GM19395 (cell line): ENCODE results near the gene NLRP6.
A peak's percentile ranks its signal among the peaks of the same experiment; 100 is the strongest.
"Not testable (repeated sequence)": the region's sequence is repeated elsewhere in the genome, so short reads cannot be mapped to it uniquely, and the experiment has no call there.

Source experiments
- ATAC-seq: cut with Tn5 transposase; IDR thresholded peaks from one replicate; pipeline ENCODE4 v1.9.1; 2021; ENCODE audit warnings: mild to moderate bottlenecking, moderate library complexity; ENCODE audit not compliant: unreplicated experiment

NLRP6 gene

GRCh38 chr11:278001-278951 lies at the start of gene NLRP6:
Gene NLRP6 (plus strand): TSS chr11:278407. CDS start chr11:278570, 163 bp downstream.
- ATAC-seq: no peak

- no peak for ATAC-seq
Measured at GRCh38 chr11:230431-230830, 47.8 kb upstream of the NLRP6 start.

- ATAC-seq: no peak
Measured at GRCh38 chr11:232783-233565, 45.2 kb upstream of the NLRP6 start.

- ATAC-seq: no peak
Measured at GRCh38 chr11:235180-235579, 43.0 kb upstream of the NLRP6 start.

- ATAC-seq: peak; percentile 16
Measured at GRCh38 chr11:235609-235996, 42.6 kb upstream of the NLRP6 start.

- ATAC-seq: peak; percentile 82
Measured at GRCh38 chr11:235997-236773, 42.0 kb upstream of the NLRP6 start, which contains the start of gene SIRT3. Gene SIRT3 (minus strand): TSS chr11:236342. CDS start chr11:236328, 14 bp downstream.

- ATAC-seq: peak; percentile 76
Measured at GRCh38 chr11:236774-237767, 41.1 kb upstream of the NLRP6 start, which contains the start of gene PSMD13. Gene PSMD13 (plus strand): TSS chr11:236976. CDS start chr11:237050, 74 bp downstream.

GRCh38 chr11:238346-238745 lies 39.9 kb upstream of the NLRP6 start:
- not testable (repeated sequence) for ATAC-seq

- no peak for ATAC-seq
Measured at GRCh38 chr11:240315-240714, 37.9 kb upstream of the NLRP6 start.

GRCh38 chr11:241634-242033 lies 36.6 kb upstream of the NLRP6 start:
- ATAC-seq: no peak

- ATAC-seq: no peak
Measured at GRCh38 chr11:244376-244775, 33.8 kb upstream of the NLRP6 start.

GRCh38 chr11:249062-249461 lies 29.1 kb upstream of the NLRP6 start:
- ATAC-seq: no peak

- no peak for ATAC-seq
Measured at GRCh38 chr11:250274-250673, 27.9 kb upstream of the NLRP6 start.

DNA sequence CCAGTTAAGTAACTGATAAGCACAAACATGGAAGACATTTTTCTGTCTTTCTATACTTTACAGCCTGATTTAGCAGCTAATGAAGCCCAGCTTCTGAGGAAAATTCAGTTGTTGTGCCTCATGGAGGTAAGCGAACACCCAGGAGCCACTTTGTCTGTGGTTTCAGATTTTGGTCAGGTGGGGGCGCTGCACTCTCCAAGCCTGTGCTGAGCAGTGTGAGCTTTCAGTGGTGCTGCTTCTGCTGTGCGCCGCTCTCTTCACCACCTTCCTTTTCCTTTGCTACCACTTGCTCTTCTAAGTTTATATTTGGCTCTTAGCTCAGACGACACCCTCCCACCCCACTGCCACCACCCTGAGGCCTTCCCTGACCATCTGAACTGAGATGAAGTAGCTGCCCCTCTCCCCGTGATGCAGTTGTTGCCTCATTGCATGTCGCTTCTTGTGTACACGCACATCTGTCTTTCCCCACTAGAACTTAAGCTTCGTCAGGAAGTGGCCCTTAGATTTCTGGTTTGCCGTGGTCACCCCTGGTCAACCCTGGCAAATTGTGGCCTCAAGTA lies 27.4 kb upstream of the NLRP6 start:
- no peak for ATAC-seq

GRCh38 chr11:251550-251949 lies 26.7 kb upstream of the NLRP6 start:
- ATAC-seq: no peak

GRCh38 chr11:252666-253065 lies 25.5 kb upstream of the NLRP6 start:
- no peak for ATAC-seq

- no peak for ATAC-seq
Measured at GRCh38 chr11:253160-253885, 24.9 kb upstream of the NLRP6 start.

- no peak for ATAC-seq
Measured at GRCh38 chr11:253886-254270, 24.3 kb upstream of the NLRP6 start.

- ATAC-seq: no peak
Measured at GRCh38 chr11:255176-255575, 23.0 kb upstream of the NLRP6 start.
